CD4-positive, alpha-beta T cell (primary cell): ENCODE measurements around the gene SLCO4A1. TPM values are rescaled to one million over a fixed set of nuclear protein-coding genes. Genes with fewer than 3 reads are reported as not detected.

ENCODE experiments used
- ATAC-seq: fragments of 200-7000 bp; cut with Tn5 transposase; one replicate; pipeline ENCODE4 v1.10.0; 2022; ENCODE audit warnings: mild to moderate bottlenecking; ENCODE audit not compliant: poor library complexity
- CTCF ChIA-PET: fragments of 350-600 bp; sonication (Branson Sonifier 250); formaldehyde crosslinking; loops from one replicate; lab custom pipeline; 2021; ENCODE audit warnings: antibody characterized with exemption, inconsistent platforms; lab: Charles Lee
- POLR2A ChIA-PET: fragments of 350-600 bp; sonication (Branson Sonifier 250); formaldehyde crosslinking; loops from one replicate; lab custom pipeline; 2021; ENCODE audit warnings: antibody characterized with exemption, inconsistent platforms; lab: Charles Lee
- DNase-seq, 14 experiments: peaks; one replicate each; pipeline ENCODE4 v3.0.0-alpha.2; 2013 to 2020; ENCODE audit warnings: mixed read lengths in 2 of 14
- H3K27ac ChIP-seq, 2 donors: one replicate each; pipeline versions ENCODE4 v1.5.1 to v1.7.0; 2013; ENCODE audit warnings: low read length in 2 of 2, low read depth in 1 of 2, mild to moderate bottlenecking in 1 of 2
- H3K27me3 ChIP-seq, 2 experiments: 1 replicate in 1 of 2; 2 replicates in 1 of 2; pipeline versions ENCODE4 v1.6.1 to v1.7.0; 2013; ENCODE audit warnings: low read length in 2 of 2, control low read depth in 1 of 2, mild to moderate bottlenecking in 1 of 2, moderate library complexity in 1 of 2; ENCODE audit not compliant: insufficient read depth in 2 of 2, control insufficient read depth in 1 of 2
- H3K36me3 ChIP-seq: one replicate; pipeline ENCODE4 v1.6.1; 2013; ENCODE audit warnings: low read length, control low read depth; ENCODE audit not compliant: insufficient read depth
- H3K4me1 ChIP-seq: one replicate; pipeline ENCODE4 v1.6.1; 2013; ENCODE audit warnings: low read length, control low read depth; ENCODE audit not compliant: insufficient read depth
- H3K4me3 ChIP-seq: one replicate; pipeline ENCODE4 v1.5.1; 2013; ENCODE audit warnings: mild to moderate bottlenecking, low read length, moderate library complexity
- H3K9me3 ChIP-seq, 2 experiments: 1 replicate in 1 of 2; 2 replicates in 1 of 2; pipeline versions ENCODE4 v1.6.1 to v1.7.0; 2013; ENCODE audit warnings: low read length in 2 of 2, mild to moderate bottlenecking in 2 of 2, control low read depth in 1 of 2, moderate library complexity in 1 of 2; ENCODE audit not compliant: control insufficient read depth in 1 of 2, insufficient read depth in 1 of 2
- H3K27ac Mint-ChIP-seq: one replicate; pipeline ENCODE4 v1.8.0; 2020; ENCODE audit warnings: mixed read lengths
- H3K27me3 Mint-ChIP-seq: one replicate; pipeline ENCODE4 v1.8.0; 2021; ENCODE audit warnings: mixed read lengths
- H3K36me3 Mint-ChIP-seq: one replicate; pipeline ENCODE4 v1.8.0; 2021; ENCODE audit warnings: low read depth, mixed read lengths
- H3K4me1 Mint-ChIP-seq: one replicate; pipeline ENCODE4 v1.8.0; 2021; ENCODE audit warnings: low read depth, mixed read lengths
- H3K4me3 Mint-ChIP-seq: one replicate; pipeline ENCODE4 v1.8.0; 2020; ENCODE audit warnings: mild to moderate bottlenecking, mixed read lengths
- H3K9me3 Mint-ChIP-seq: one replicate; pipeline ENCODE4 v1.8.0; 2020; ENCODE audit warnings: mixed read lengths
- intact Hi-C, 2 experiments: fragments of 100-400 bp; cut with DNase I in 1 of 2; cut with micrococcal nuclease in 1 of 2; formaldehyde crosslinking; loops; one replicate each; pipeline versions ENCODE4 v1.15.1 to v1.9.0; 2023 to 2025; cut with DNase I, micrococcal nuclease
- total RNA-seq, 174 experiments: library from RNA in 2 of 174; stranded (reverse) in 2 of 174; gene quantifications; one replicate each; pipeline ENCODE4 v1.2.3 and lab custom pipeline; 2021 to 2026
- TF ChIP-seq, protein P1 (sequence below): fragments of 200-600 bp; IDR thresholded peaks from one replicate; pipeline ENCODE4 v1.8.0; 2022; ENCODE audit warnings: antibody characterized with exemption, mild to moderate bottlenecking

SLCO4A1 gene
- total RNA-seq, 2 experiments from 2014 or later, result 2.3 to 2.5 TPM

DNA sequence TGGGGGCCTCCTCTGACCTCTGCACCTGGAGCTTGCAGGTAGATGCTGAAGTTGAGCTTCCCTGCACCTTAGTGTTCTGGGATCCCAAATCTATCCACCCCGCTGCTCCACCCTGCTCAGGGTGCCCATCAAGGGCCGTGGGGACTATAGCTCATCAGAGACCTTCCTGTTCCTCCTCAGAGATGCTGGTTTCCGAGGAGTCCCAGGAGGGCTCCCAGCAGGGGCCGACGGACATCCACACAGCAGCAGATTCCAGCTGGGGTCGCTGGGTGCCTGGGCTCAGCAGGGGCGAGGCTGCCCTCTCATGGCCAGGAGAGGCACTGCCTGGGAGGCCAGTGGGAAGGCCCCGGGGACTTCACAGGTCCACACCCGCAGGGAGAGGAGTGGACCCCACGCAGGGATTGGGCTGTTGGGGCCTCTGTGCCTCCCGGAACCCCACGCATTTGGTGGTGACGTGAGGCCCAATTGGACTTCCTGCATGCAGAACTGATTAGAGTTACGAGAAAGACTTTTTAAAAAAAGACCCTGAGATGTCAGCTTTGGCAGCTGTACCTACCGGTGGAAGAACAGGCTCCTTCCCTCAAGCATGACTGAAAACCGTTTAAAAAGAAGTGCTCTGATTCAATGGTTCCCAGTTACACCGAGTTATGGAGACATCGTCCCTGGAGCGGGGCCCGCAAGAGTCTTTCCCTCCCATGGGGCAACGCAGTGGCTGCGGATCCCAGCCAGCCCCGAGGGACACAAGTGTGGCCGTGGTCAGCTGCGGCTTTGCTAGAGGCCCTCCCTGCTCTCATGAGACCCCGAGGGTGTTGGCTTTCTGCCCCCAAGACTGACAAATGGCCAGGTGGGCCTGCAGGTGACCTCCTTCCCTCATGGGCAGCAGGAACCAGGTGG lies 25.3 kb upstream of the SLCO4A1 start:
- H3K9me3 Mint-ChIP-seq, result no peaks in the 10 kb centered on the region
- TF ChIP-seq, protein P1, sequence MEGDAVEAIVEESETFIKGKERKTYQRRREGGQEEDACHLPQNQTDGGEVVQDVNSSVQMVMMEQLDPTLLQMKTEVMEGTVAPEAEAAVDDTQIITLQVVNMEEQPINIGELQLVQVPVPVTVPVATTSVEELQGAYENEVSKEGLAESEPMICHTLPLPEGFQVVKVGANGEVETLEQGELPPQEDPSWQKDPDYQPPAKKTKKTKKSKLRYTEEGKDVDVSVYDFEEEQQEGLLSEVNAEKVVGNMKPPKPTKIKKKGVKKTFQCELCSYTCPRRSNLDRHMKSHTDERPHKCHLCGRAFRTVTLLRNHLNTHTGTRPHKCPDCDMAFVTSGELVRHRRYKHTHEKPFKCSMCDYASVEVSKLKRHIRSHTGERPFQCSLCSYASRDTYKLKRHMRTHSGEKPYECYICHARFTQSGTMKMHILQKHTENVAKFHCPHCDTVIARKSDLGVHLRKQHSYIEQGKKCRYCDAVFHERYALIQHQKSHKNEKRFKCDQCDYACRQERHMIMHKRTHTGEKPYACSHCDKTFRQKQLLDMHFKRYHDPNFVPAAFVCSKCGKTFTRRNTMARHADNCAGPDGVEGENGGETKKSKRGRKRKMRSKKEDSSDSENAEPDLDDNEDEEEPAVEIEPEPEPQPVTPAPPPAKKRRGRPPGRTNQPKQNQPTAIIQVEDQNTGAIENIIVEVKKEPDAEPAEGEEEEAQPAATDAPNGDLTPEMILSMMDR, result peak; percentile 82
- Histone ChIP-seq H3K4me3 (no peak overlapping the region), H3K9me3 (no peaks in the 10 kb centered on the region), H3K36me3 (no peaks in the 10 kb centered on the region), H3K27ac (no peak overlapping the region), H3K4me1 (peaks cover 27% of the 10 kb centered on the region), H3K27me3 (no peaks in the 10 kb centered on the region)
- intact Hi-C loops, result loop anchor here (1.0 to 5.0 kb wide), 3 partner anchors 116 to 315 kb away; partner anchors contain the start of gene ADRM1 (in 1 of the 2)
- no peaks in the 10 kb centered on the region for H3K36me3 Mint-ChIP-seq
- peak overlapping the region; percentile 44 for H3K27ac Mint-ChIP-seq
- ChIA-PET CTCF (interaction anchor here (0.5 to 2.0 kb wide), 12 partner anchors 8 to 191 kb away, joined by 3 to 19 read pairs (median 5); partner anchors contain the start of gene SLCO4A1), POLR2A (interaction anchor here (0.6 to 1.6 kb wide), 3 partner anchors 35 to 256 kb away, joined by 3 to 8 read pairs (median 4); no protein-coding TSS in a partner anchor)
- ATAC-seq (peak; percentile 88), DNase-seq (peak; percentile 44 to 82 (median 58))
- H3K4me1 Mint-ChIP-seq, result peaks cover 15% of the 10 kb centered on the region
- peak overlapping the region; percentile 42 for H3K4me3 Mint-ChIP-seq
- no peaks in the 10 kb centered on the region for H3K27me3 Mint-ChIP-seq

DNA sequence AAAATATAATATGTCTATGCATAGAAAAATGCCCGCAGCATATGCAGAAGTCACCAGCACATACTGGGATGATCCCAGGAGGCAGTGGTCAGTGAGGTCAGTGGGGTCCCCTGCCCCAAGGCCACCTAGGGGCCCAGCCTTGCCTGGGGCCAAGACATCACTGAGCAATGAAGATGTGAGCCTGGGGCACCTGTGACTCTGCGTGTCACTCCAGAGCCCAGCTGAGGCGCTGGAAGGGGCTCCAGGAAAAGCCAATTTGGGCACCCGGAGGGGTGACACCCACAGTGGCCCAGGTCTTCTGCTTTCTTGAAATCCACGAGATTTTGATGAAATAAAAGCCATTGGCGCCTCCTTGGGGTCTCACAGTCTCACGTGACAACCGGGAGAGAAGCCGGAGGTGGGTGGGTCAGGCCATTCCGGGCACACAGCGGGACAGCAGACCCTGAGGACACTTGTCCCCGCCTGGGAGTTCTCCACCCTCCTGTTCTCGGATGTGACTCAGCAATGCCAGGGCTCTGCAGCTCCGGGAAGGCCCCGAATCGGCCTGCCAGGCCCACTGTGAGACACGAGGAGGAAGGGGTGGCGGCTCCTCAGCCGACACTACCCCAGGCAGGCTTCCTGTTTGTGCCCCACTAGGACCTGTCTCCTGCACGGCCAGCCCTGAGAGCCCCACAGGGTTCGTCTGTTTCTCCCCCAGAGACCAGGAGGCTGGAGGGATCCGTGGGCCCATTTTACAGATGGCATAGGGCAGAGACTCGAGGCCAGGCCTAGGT lies 24.4 kb upstream of the SLCO4A1 start:
- POLR2A ChIA-PET, result interaction anchor here (0.7 to 1.6 kb wide), 2 partner anchors 34 to 177 kb away, joined by 4 to 8 read pairs; no protein-coding TSS in a partner anchor
- CTCF ChIA-PET, result interaction anchor here (1.3 to 2.0 kb wide), 8 partner anchors 7 to 190 kb away, joined by 5 to 19 read pairs (median 8); partner anchors contain the start of gene SLCO4A1
- peak; percentile 68 for ATAC-seq

More for the DNA sequence above, 24.4 kb upstream of the SLCO4A1 start:
- no peaks in the 10 kb centered on the region for H3K27me3 Mint-ChIP-seq
- H3K4me3 Mint-ChIP-seq, result no peak overlapping the region
- H3K36me3 Mint-ChIP-seq, result no peaks in the 10 kb centered on the region
- no peak overlapping the region for H3K27ac Mint-ChIP-seq
- TF ChIP-seq, protein P1, result no peak
- no peaks in the 10 kb centered on the region for H3K9me3 ChIP-seq
- H3K36me3 ChIP-seq, result no peaks in the 10 kb centered on the region
- intact Hi-C loops, result loop anchor here (2.0 to 5.0 kb wide), 2 partner anchors 117 to 316 kb away; partner anchors contain the start of gene ADRM1 (in 1 of the 2)
- H3K27me3 ChIP-seq, result no peaks in the 10 kb centered on the region
- peak in 10 of 14 experiments; percentile 34 to 80 (median 54) for DNase-seq
- H3K9me3 Mint-ChIP-seq, result no peaks in the 10 kb centered on the region
- H3K4me3 ChIP-seq, result no peak overlapping the region
- H3K27ac ChIP-seq, result peak overlapping the region in 1 of 2 donors; percentile 30
- H3K4me1 ChIP-seq, result peaks cover 32% of the 10 kb centered on the region
- peaks cover 15% of the 10 kb centered on the region for H3K4me1 Mint-ChIP-seq
